ENCODE data around the gene POLR3A. TPM values are rescaled to one million over a fixed set of nuclear protein-coding genes. Genes with fewer than 3 reads are reported as not detected.

POLR3A gene
- total and polyA plus RNA-seq, 2 donors (not counting 1 experiment from before 2014, with no cell fraction given) = 11.6 to 16.8 TPM

DNA sequence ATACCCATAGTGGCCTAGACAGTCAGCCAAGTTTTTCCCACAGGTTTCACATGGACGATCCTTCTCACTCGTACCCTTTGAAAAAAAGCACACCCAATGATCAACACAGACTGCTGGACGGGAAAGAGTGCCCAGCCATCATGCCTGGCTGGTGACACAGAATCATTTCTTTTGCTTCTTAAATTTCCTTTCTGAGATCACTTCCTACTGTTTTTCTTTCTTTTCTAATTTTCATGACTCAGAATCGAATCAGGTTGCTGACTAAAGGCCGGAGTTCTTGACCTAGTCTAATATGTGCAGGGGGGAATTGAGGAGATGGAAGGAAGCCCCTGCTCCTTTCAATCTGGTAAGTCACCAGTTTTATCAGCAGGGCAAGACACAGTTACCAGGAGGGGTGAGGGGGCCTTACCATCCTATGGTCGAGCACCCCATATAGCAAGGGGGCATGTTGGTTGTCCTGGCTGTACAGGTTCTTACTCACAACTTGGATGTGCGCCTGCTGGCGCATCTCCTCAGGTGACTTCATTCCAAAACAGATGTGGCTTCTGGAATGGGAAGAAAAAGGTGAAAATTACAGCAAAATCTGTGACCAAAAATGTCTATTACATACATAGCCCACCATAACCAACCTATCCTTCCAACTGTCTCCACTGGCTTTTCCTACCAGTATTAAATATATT lies 3.5 kb downstream of the POLR3A start:
- H3K27ac ChIP-seq (ENCODE audit: insufficient read depth, low read length) = peak overlapping the region; percentile 66
- peaks cover 19% of the 10 kb centered on the region for H3K36me3 ChIP-seq (ENCODE audit: control insufficient read depth, insufficient read depth, low read length)
- peak; percentile 31 to 72 for DNase-seq (ENCODE audit: low read depth in 2 of 2)
- no peaks in the 10 kb centered on the region for H3K9me3 ChIP-seq (ENCODE audit: control insufficient read depth, insufficient read depth, low read depth, low read length)
- no peaks in the 10 kb centered on the region for H4K20me1 ChIP-seq (ENCODE audit: control insufficient read depth, extremely low read depth, insufficient read depth, low read length)
- H3K9ac ChIP-seq (ENCODE audit: insufficient read depth, low read length) = no peak overlapping the region
- no peak for TF ChIP-seq EZH2 (IDR thresholded peaks at IDR 0.05; ENCODE audit: low read length, missing control alignments)
- no peak for TF ChIP-seq CTCF (conservative IDR thresholded peaks at IDR 0.05 in 1 of 2, IDR thresholded peaks at IDR 0.05 in 1 of 2; ENCODE audit: low read depth in 1 of 2, low read length in 2 of 2)
- peak overlapping the region; percentile 78 for H3K4me2 ChIP-seq (ENCODE audit: extremely low read depth, insufficient read depth, low read length)
- no peaks in the 10 kb centered on the region for H3K27me3 ChIP-seq (ENCODE audit: control insufficient read depth, insufficient read depth, low read length)
- H2AFZ ChIP-seq (ENCODE audit: low read length) = no peak overlapping the region
- H3K79me2 ChIP-seq (ENCODE audit: control insufficient read depth, insufficient read depth, low read length) = peaks cover 28% of the 10 kb centered on the region
- H3K4me1 ChIP-seq (ENCODE audit: control insufficient read depth, extremely low read depth, insufficient read depth, low read length) = peaks cover 14% of the 10 kb centered on the region
- H3K4me3 ChIP-seq (replicated peaks in 1 of 4; ENCODE audit: control extremely low read depth in 1 of 4, insufficient read depth in 1 of 4, low read depth in 3 of 4, low read length in 4 of 4) = no peak overlapping the region

- H4K20me1 ChIP-seq (ENCODE audit: control insufficient read depth, extremely low read depth, insufficient read depth, low read length) = no peaks in the 10 kb centered on the region
- no peak overlapping the region for H3K9ac ChIP-seq (ENCODE audit: insufficient read depth, low read length)
- no peak overlapping the region for H3K4me3 ChIP-seq (replicated peaks in 1 of 4; ENCODE audit: control extremely low read depth in 1 of 4, insufficient read depth in 1 of 4, low read depth in 3 of 4, low read length in 4 of 4)
- no peak overlapping the region for H2AFZ ChIP-seq (ENCODE audit: low read length)
- TF ChIP-seq EZH2 (IDR thresholded peaks at IDR 0.05; ENCODE audit: low read length, missing control alignments) = no peak
- no peak for DNase-seq (ENCODE audit: low read depth in 2 of 2)
- no peaks in the 10 kb centered on the region for H3K9me3 ChIP-seq (ENCODE audit: control insufficient read depth, insufficient read depth, low read depth, low read length)
- H3K4me2 ChIP-seq (ENCODE audit: extremely low read depth, insufficient read depth, low read length) = no peak overlapping the region
- peaks cover 23% of the 10 kb centered on the region for H3K36me3 ChIP-seq (ENCODE audit: control insufficient read depth, insufficient read depth, low read length)
- peaks cover 22% of the 10 kb centered on the region for H3K79me2 ChIP-seq (ENCODE audit: control insufficient read depth, insufficient read depth, low read length)
- H3K27me3 ChIP-seq (ENCODE audit: control insufficient read depth, insufficient read depth, low read length) = no peaks in the 10 kb centered on the region
- peaks cover 14% of the 10 kb centered on the region for H3K4me1 ChIP-seq (ENCODE audit: control insufficient read depth, extremely low read depth, insufficient read depth, low read length)
- H3K27ac ChIP-seq (ENCODE audit: insufficient read depth, low read length) = no peak overlapping the region
Observed at GRCh38 chr10:78023741-78024140, 5.6 kb downstream of the POLR3A start.

DNA sequence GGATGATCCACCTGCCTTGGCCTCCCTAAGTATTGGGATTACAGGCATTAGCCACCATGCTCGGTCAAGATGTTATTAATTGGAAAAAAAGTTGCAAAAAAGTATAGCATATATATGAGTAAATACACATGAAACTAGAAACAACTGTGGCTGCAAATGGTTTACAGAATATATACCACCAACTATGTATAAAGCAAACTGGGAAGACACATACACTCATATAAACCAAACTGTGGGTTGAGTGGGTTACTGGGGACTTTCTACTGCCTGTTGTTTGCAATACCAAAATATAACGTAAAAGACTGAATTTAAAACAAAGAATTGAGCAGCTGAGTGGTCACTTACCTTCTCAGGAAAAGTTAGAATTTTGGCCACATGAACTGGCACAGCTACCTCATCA lies 8.1 kb downstream of the POLR3A start:
- H3K9me3 ChIP-seq (ENCODE audit: control insufficient read depth, insufficient read depth, low read depth, low read length) = no peaks in the 10 kb centered on the region
- no peak overlapping the region for H3K9ac ChIP-seq (ENCODE audit: insufficient read depth, low read length)
- H3K27me3 ChIP-seq (ENCODE audit: control insufficient read depth, insufficient read depth, low read length) = no peaks in the 10 kb centered on the region
- H2AFZ ChIP-seq (ENCODE audit: low read length) = no peak overlapping the region
- TF ChIP-seq EZH2 (IDR thresholded peaks at IDR 0.05; ENCODE audit: low read length, missing control alignments) = no peak
- TF ChIP-seq CTCF (conservative IDR thresholded peaks at IDR 0.05 in 1 of 2, IDR thresholded peaks at IDR 0.05 in 1 of 2; ENCODE audit: low read depth in 1 of 2, low read length in 2 of 2) = no peak
- no peak overlapping the region for H3K4me2 ChIP-seq (ENCODE audit: extremely low read depth, insufficient read depth, low read length)
- peaks cover 5% of the 10 kb centered on the region for H3K4me1 ChIP-seq (ENCODE audit: control insufficient read depth, extremely low read depth, insufficient read depth, low read length)
- no peaks in the 10 kb centered on the region for H4K20me1 ChIP-seq (ENCODE audit: control insufficient read depth, extremely low read depth, insufficient read depth, low read length)
- peaks cover 25% of the 10 kb centered on the region for H3K36me3 ChIP-seq (ENCODE audit: control insufficient read depth, insufficient read depth, low read length)
- H3K79me2 ChIP-seq (ENCODE audit: control insufficient read depth, insufficient read depth, low read length) = no peaks in the 10 kb centered on the region
- no peak overlapping the region for H3K27ac ChIP-seq (ENCODE audit: insufficient read depth, low read length)
- no peak overlapping the region for H3K4me3 ChIP-seq (replicated peaks in 1 of 4; ENCODE audit: control extremely low read depth in 1 of 4, insufficient read depth in 1 of 4, low read depth in 3 of 4, low read length in 4 of 4)
- DNase-seq (ENCODE audit: low read depth in 2 of 2) = no peak

All from fibroblast of lung (primary cell).